ENCODE measurements around the gene UBLCP1. TPM values are rescaled to one million over a fixed set of nuclear protein-coding genes. Genes with fewer than 3 reads are reported as not detected.

The UBLCP1 gene
- total and polyA plus RNA-seq, 2 donors from 2014 or later = 17.1 to 25.1 TPM

DNA sequence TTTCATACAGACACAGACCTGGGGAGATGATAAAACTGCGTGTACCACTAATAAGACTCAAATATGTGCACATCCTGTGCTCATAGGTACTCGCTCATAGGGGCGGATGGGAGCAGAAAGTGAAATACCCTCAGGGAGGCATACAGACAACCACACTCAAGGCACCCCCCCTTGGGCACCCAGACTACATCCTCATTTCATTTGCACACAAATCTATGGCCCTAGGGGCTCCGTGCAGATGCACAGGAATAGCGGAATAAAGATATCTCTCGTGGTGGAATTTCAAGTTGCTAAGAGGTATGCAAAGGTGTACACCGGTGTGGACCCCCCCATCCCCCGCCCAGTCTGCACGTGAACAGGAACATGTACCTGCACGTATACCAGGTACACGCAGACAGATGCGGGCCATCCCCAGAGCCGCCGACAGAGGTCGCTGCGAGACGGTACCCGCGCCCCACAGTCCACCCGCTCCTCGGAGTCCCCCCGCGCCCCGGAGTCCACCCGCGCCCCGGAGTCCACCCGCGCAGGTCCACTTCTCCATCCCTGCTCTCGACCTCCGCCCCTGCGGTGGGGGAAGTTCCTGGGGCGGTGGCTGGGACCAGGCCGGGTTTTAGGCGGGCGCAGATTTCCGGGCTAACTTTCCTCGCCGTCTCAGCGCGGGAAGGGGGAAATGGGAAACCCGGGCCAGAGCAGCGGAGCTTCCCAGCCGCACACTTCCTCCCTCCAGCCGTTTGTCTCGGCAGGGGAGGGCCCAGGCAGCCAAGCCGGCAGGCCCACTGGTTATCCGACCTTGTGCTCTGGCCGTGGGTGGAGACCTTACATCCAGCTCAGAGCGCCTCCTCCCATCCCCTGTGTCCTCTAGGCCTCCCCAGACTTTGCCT is 68.2 kb downstream of the UBLCP1 start:
- intact Hi-C loops (cut with DNase I) = no loop called here
- peak; percentile 64 to 87 (median 77) for DNase-seq
- Histone ChIP-seq H3K36me3 (ENCODE audit: control insufficient read depth in 2 of 3, insufficient read depth in 3 of 3, low read length in 3 of 3) (no peaks in the 10 kb centered on the region), H3K9me3 (ENCODE audit: control insufficient read depth in 2 of 3, insufficient read depth in 1 of 3, low read length in 3 of 3) (no peaks in the 10 kb centered on the region), H3K4me1 (ENCODE audit: control insufficient read depth in 2 of 3, insufficient read depth in 2 of 3, low read depth in 1 of 3, low read length in 3 of 3) (peaks cover 0 to 6% (median 0%) of the 10 kb centered on the region in 3 donors), H3K27me3 (ENCODE audit: control insufficient read depth, insufficient read depth, low read length) (no peaks in the 10 kb centered on the region), H3K4me3 (ENCODE audit: low read length in 3 of 3) (peak overlapping the region in 2 of 3 donors; percentile 28 to 31), H3K9ac (ENCODE audit: low read length in 3 of 3) (no peak overlapping the region), H3K27ac (ENCODE audit: low read depth in 2 of 2, low read length in 2 of 2) (no peak overlapping the region)
- TF ChIP-seq, protein P1, sequence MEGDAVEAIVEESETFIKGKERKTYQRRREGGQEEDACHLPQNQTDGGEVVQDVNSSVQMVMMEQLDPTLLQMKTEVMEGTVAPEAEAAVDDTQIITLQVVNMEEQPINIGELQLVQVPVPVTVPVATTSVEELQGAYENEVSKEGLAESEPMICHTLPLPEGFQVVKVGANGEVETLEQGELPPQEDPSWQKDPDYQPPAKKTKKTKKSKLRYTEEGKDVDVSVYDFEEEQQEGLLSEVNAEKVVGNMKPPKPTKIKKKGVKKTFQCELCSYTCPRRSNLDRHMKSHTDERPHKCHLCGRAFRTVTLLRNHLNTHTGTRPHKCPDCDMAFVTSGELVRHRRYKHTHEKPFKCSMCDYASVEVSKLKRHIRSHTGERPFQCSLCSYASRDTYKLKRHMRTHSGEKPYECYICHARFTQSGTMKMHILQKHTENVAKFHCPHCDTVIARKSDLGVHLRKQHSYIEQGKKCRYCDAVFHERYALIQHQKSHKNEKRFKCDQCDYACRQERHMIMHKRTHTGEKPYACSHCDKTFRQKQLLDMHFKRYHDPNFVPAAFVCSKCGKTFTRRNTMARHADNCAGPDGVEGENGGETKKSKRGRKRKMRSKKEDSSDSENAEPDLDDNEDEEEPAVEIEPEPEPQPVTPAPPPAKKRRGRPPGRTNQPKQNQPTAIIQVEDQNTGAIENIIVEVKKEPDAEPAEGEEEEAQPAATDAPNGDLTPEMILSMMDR (IDR thresholded peaks at IDR 0.05; ENCODE audit: borderline replicate concordance, extremely low read depth, insufficient read depth) = peak; percentile 58
- FAIRE-seq = no peak

DNA sequence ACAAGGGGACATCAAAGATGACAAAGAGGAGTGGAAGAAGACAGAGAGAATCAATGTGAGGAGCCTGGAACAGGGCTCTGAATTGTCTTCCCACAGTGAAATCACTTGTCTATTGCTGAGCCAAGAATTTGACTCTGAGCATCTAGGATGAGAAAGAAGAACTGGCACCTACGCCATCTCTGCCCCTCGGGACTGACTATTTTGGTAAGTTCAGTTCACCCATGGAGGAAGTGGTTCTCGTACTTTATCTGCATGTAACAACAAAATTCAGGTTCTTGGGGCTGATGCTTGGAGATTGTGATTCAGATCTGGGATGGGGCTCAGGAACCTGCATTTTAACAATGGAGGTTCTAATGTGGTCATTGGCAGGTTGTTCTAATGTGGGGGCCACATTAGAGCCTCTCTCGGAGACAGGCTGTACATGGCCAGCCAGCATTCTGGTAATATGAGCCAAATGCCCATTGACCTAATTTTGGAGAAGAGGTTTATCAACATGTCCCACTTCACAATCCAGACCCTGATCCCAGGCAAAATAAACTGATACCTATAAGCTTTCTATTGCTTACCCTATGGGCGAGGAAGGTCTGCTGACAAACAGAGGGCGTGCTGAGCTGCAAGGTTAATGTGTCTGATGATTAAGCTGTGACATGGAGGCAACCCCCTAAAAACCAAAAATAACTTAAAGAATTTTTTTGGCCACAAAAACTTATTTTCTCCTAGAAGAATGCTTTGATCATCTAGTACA is 69.9 kb downstream of the UBLCP1 start:
- H3K27me3 ChIP-seq (ENCODE audit: control insufficient read depth, insufficient read depth, low read length) = no peaks in the 10 kb centered on the region
- FAIRE-seq = no peak
- H3K9me3 ChIP-seq (ENCODE audit: control insufficient read depth in 2 of 3, insufficient read depth in 1 of 3, low read length in 3 of 3) = no peaks in the 10 kb centered on the region
- no peaks in the 10 kb centered on the region for H3K36me3 ChIP-seq (ENCODE audit: control insufficient read depth in 2 of 3, insufficient read depth in 3 of 3, low read length in 3 of 3)
- H3K4me1 ChIP-seq (ENCODE audit: control insufficient read depth in 2 of 3, insufficient read depth in 2 of 3, low read depth in 1 of 3, low read length in 3 of 3) = peaks cover 0 to 6% (median 0%) of the 10 kb centered on the region in 3 donors
- intact Hi-C loops (cut with DNase I) = no loop called here
- TF ChIP-seq, protein P1 (IDR thresholded peaks at IDR 0.05; ENCODE audit: borderline replicate concordance, extremely low read depth, insufficient read depth) = no peak
- no peak overlapping the region for H3K27ac ChIP-seq (ENCODE audit: low read depth in 2 of 2, low read length in 2 of 2)
- H3K9ac ChIP-seq (ENCODE audit: low read length in 3 of 3) = no peak overlapping the region
- no peak for DNase-seq
- H3K4me3 ChIP-seq (ENCODE audit: low read length in 3 of 3) = no peak overlapping the region

DNA sequence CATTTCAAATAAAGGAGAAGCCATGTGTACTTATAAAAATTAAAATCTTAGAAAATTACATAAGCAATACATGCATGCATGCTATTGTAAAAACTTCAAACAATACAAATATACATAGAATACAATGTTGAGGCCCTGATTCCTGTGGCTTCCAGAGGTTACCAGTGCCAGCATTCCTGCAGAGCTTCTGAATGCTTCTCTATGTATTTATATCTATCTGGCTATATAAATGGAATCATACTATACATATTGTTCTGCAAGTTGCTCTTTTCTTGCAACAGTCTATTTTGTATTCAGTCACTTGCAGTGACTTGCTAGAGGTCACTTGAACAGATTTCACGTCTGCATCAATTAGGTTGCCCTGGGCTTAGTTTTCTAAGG is 70.4 kb downstream of the UBLCP1 start:
- TF ChIP-seq, protein P1 (IDR thresholded peaks at IDR 0.05; ENCODE audit: borderline replicate concordance, extremely low read depth, insufficient read depth) = no peak
- peaks cover 0 to 6% (median 0%) of the 10 kb centered on the region in 3 donors for H3K4me1 ChIP-seq (ENCODE audit: control insufficient read depth in 2 of 3, insufficient read depth in 2 of 3, low read depth in 1 of 3, low read length in 3 of 3)
- no peaks in the 10 kb centered on the region for H3K9me3 ChIP-seq (ENCODE audit: control insufficient read depth in 2 of 3, insufficient read depth in 1 of 3, low read length in 3 of 3)
- FAIRE-seq = no peak
- no peaks in the 10 kb centered on the region for H3K27me3 ChIP-seq (ENCODE audit: control insufficient read depth, insufficient read depth, low read length)
- H3K9ac ChIP-seq (ENCODE audit: low read length in 3 of 3) = no peak overlapping the region
- intact Hi-C loops (cut with DNase I) = no loop called here
- DNase-seq = no peak
- no peak overlapping the region for H3K27ac ChIP-seq (ENCODE audit: low read depth in 2 of 2, low read length in 2 of 2)
- no peaks in the 10 kb centered on the region for H3K36me3 ChIP-seq (ENCODE audit: control insufficient read depth in 2 of 3, insufficient read depth in 3 of 3, low read length in 3 of 3)
- no peak overlapping the region for H3K4me3 ChIP-seq (ENCODE audit: low read length in 3 of 3)

Other genes starting within 250 kb of the UBLCP1 start
- gene EBF1, start 163.4 kb upstream of the UBLCP1 start, total RNA-seq = 30.8 TPM
- 2.7 TPM for gene EBF1, start 163.4 kb upstream of the UBLCP1 start, polyA plus RNA-seq (ENCODE audit: insufficient read depth, low read depth, low replicate concordance)
- 66.5 TPM for gene RNF145, start 53.7 kb upstream of the UBLCP1 start, total RNA-seq
- gene RNF145, start 53.7 kb upstream of the UBLCP1 start, polyA plus RNA-seq (ENCODE audit: insufficient read depth, low read depth, low replicate concordance) = 29.6 TPM
- not detected for gene IL12B, start 67.2 kb downstream of the UBLCP1 start, total RNA-seq
- gene IL12B, start 67.2 kb downstream of the UBLCP1 start, polyA plus RNA-seq (ENCODE audit: insufficient read depth, low read depth, low replicate concordance) = not detected